ENCODE results near the gene NUP85. TPM values are rescaled to one million over a fixed set of nuclear protein-coding genes. Genes with fewer than 3 reads are reported as not detected.
"Not testable (repeated sequence)": the region's sequence is repeated elsewhere in the genome, so short reads cannot be mapped to it uniquely, and the experiment has no call there.

NUP85 gene
- total and polyA plus RNA-seq, 4 donors: 40.4 to 69.5 (median 46.1) TPM

- DNase-seq (no peak), ATAC-seq (ENCODE audit: insufficient read depth, low FRiP score) (no peak)
- 68 to 77% methylated on average over 3 of the region's 3 CpGs for WGBS, 2 donors
- no peak overlapping the region for H3K27ac ChIP-seq (ENCODE audit: low read depth in 1 of 2, low read length in 1 of 2)
- no peaks in the 10 kb centered on the region for H3K9me3 ChIP-seq (ENCODE audit: control insufficient read depth in 4 of 4, insufficient read depth in 3 of 4, low read length in 3 of 4)
- H3K27me3 ChIP-seq (ENCODE audit: control insufficient read depth in 3 of 3, insufficient read depth in 3 of 3, low read length in 2 of 3): no peaks in the 10 kb centered on the region
- no peak for TF ChIP-seq CTCF (IDR thresholded peaks at IDR 0.05; ENCODE audit: control extremely low read depth, extremely low read depth)
- H3K4me1 ChIP-seq (ENCODE audit: control insufficient read depth in 5 of 5, insufficient read depth in 5 of 5, low read length in 5 of 5): peaks cover 0 to 23% (median 3%) of the 10 kb centered on the region in 5 donors
- H3K36me3 ChIP-seq (ENCODE audit: control insufficient read depth in 4 of 4, insufficient read depth in 4 of 4, low read length in 4 of 4): peaks cover 0 to 3% (median 0%) of the 10 kb centered on the region in 4 donors
- H3K4me3 ChIP-seq: no peak overlapping the region
- H3K9ac ChIP-seq (ENCODE audit: insufficient read depth in 1 of 2, low read length in 2 of 2): no peak overlapping the region
These were observed 67.3 kb downstream of the NUP85 start for GRCh38 chr17:75272848-75273184.

- 64 to 78% methylated on average over 7 of the region's 7 CpGs for WGBS, 2 donors
These were observed 68.7 kb downstream of the NUP85 start for GRCh38 chr17:75273977-75274708.

GRCh38 chr17:75277664-75278071 is 72.2 kb downstream of the NUP85 start:
- H3K36me3 ChIP-seq (ENCODE audit: control insufficient read depth in 4 of 4, insufficient read depth in 4 of 4, low read length in 4 of 4): peaks cover 0 to 9% (median 0%) of the 10 kb centered on the region in 4 donors
- H3K9ac ChIP-seq (ENCODE audit: insufficient read depth in 1 of 2, low read length in 2 of 2): no peak overlapping the region
- peak overlapping the region in 1 of 2 donors; percentile 68 for H3K27ac ChIP-seq (ENCODE audit: low read depth in 1 of 2, low read length in 1 of 2)
- no peaks in the 10 kb centered on the region for H3K27me3 ChIP-seq (ENCODE audit: control insufficient read depth in 3 of 3, insufficient read depth in 3 of 3, low read length in 2 of 3)
- no peaks in the 10 kb centered on the region for H3K9me3 ChIP-seq (ENCODE audit: control insufficient read depth in 4 of 4, insufficient read depth in 3 of 4, low read length in 3 of 4)
- H3K4me1 ChIP-seq (ENCODE audit: control insufficient read depth in 5 of 5, insufficient read depth in 5 of 5, low read length in 5 of 5): peaks cover 0 to 3% (median 0%) of the 10 kb centered on the region in 5 donors
- WGBS, 2 donors: 75 to 92% methylated on average over 6 of the region's 6 CpGs
- no peak for ATAC-seq (ENCODE audit: insufficient read depth, low FRiP score)
- no peak for DNase-seq
- H3K4me3 ChIP-seq: no peak overlapping the region
- no peak for TF ChIP-seq CTCF (IDR thresholded peaks at IDR 0.05; ENCODE audit: control extremely low read depth, extremely low read depth)

More at GRCh38 chr17:75273977-75274708, 68.7 kb downstream of the NUP85 start:
- DNase-seq (peak in 1 of 3 donors; percentile 19), ATAC-seq (ENCODE audit: insufficient read depth, low FRiP score) (no peak)
- H3K4me3 ChIP-seq: no peak overlapping the region
- H3K4me1 ChIP-seq (ENCODE audit: control insufficient read depth in 5 of 5, insufficient read depth in 5 of 5, low read length in 5 of 5): peaks cover 0 to 23% (median 3%) of the 10 kb centered on the region in 5 donors
- H3K9ac ChIP-seq (ENCODE audit: insufficient read depth in 1 of 2, low read length in 2 of 2): no peak overlapping the region
- H3K9me3 ChIP-seq (ENCODE audit: control insufficient read depth in 4 of 4, insufficient read depth in 3 of 4, low read length in 3 of 4): no peaks in the 10 kb centered on the region
- no peaks in the 10 kb centered on the region for H3K27me3 ChIP-seq (ENCODE audit: control insufficient read depth in 3 of 3, insufficient read depth in 3 of 3, low read length in 2 of 3)
- no peak for TF ChIP-seq CTCF (IDR thresholded peaks at IDR 0.05; ENCODE audit: control extremely low read depth, extremely low read depth)
- H3K36me3 ChIP-seq (ENCODE audit: control insufficient read depth in 4 of 4, insufficient read depth in 4 of 4, low read length in 4 of 4): peaks cover 0 to 5% (median 0%) of the 10 kb centered on the region in 4 donors
- H3K27ac ChIP-seq (ENCODE audit: low read depth in 1 of 2, low read length in 1 of 2): no peak overlapping the region

GRCh38 chr17:75280189-75280588 is 74.7 kb downstream of the NUP85 start:
- not testable (repeated sequence) for H3K4me3 ChIP-seq; H3K27ac ChIP-seq (ENCODE audit: low read depth in 1 of 2, low read length in 1 of 2); H3K4me1 ChIP-seq (ENCODE audit: control insufficient read depth in 5 of 5, insufficient read depth in 5 of 5, low read length in 5 of 5); H3K9me3 ChIP-seq (ENCODE audit: control insufficient read depth in 4 of 4, insufficient read depth in 3 of 4, low read length in 3 of 4); H3K9ac ChIP-seq (ENCODE audit: insufficient read depth in 1 of 2, low read length in 2 of 2); H3K27me3 ChIP-seq (ENCODE audit: control insufficient read depth in 3 of 3, insufficient read depth in 3 of 3, low read length in 2 of 3); H3K36me3 ChIP-seq (ENCODE audit: control insufficient read depth in 4 of 4, insufficient read depth in 4 of 4, low read length in 4 of 4); DNase-seq; ATAC-seq (ENCODE audit: insufficient read depth, low FRiP score)
- 92 to 97% methylated on average over 4 of the region's 4 CpGs for WGBS, 2 donors

Data from lung (tissue), 12 donors.